ENCODE data around the gene TPRX2.
"Not testable (repeated sequence)": the region's sequence is repeated elsewhere in the genome, so short reads cannot be mapped to it uniquely, and the experiment has no call there.

Gene TPRX2

GRCh38 chr19:47848425-47848822 lies 10.6 kb upstream of the TPRX2 start:
- H3K4me3 ChIP-seq (replicated peaks; ENCODE audit: low read depth, low read length) = no peak overlapping the region
- no peak for TF ChIP-seq CTCF (IDR thresholded peaks at IDR 0.05; ENCODE audit: low read depth, low read length, missing control alignments)
- no peak for DNase-seq (ENCODE audit: extremely low read depth, low read depth)

- no peak for DNase-seq (ENCODE audit: extremely low read depth, low read depth)
- peak; percentile 66 for TF ChIP-seq CTCF (IDR thresholded peaks at IDR 0.05; ENCODE audit: low read depth, low read length, missing control alignments)
- H3K4me3 ChIP-seq (replicated peaks; ENCODE audit: low read depth, low read length) = no peak overlapping the region
Observed at GRCh38 chr19:47848823-47849473, 10.1 kb upstream of the TPRX2 start.

GRCh38 chr19:47853003-47853402 lies 6.0 kb upstream of the TPRX2 start:
- no peak overlapping the region for H3K4me3 ChIP-seq (replicated peaks; ENCODE audit: low read depth, low read length)
- TF ChIP-seq CTCF (IDR thresholded peaks at IDR 0.05; ENCODE audit: low read depth, low read length, missing control alignments) = no peak
- no peak for DNase-seq (ENCODE audit: extremely low read depth, low read depth)

GRCh38 chr19:47854459-47854858 lies 4.6 kb upstream of the TPRX2 start:
- H3K4me3 ChIP-seq (replicated peaks; ENCODE audit: low read depth, low read length) = no peak overlapping the region
- no peak for DNase-seq (ENCODE audit: extremely low read depth, low read depth)
- TF ChIP-seq CTCF (IDR thresholded peaks at IDR 0.05; ENCODE audit: low read depth, low read length, missing control alignments) = no peak

- not testable (repeated sequence) for DNase-seq (ENCODE audit: extremely low read depth, low read depth)
Observed at GRCh38 chr19:47858231-47858630, 804 bp upstream of the TPRX2 start.

GRCh38 chr19:47859838-47860237 lies 803 bp downstream of the TPRX2 start:
- H3K4me3 ChIP-seq (replicated peaks; ENCODE audit: low read depth, low read length); DNase-seq (ENCODE audit: extremely low read depth, low read depth): not testable (repeated sequence)

More at GRCh38 chr19:47858231-47858630, 804 bp upstream of the TPRX2 start:
- H3K4me3 ChIP-seq (replicated peaks; ENCODE audit: low read depth, low read length) = not testable (repeated sequence)

- TF ChIP-seq CTCF (IDR thresholded peaks at IDR 0.05; ENCODE audit: low read depth, low read length, missing control alignments) = no peak
- no peak overlapping the region for H3K4me3 ChIP-seq (replicated peaks; ENCODE audit: low read depth, low read length)
- no peak for DNase-seq (ENCODE audit: extremely low read depth, low read depth)
Observed at GRCh38 chr19:47860602-47861297, 1.7 kb downstream of the TPRX2 start.

GRCh38 chr19:47861630-47862029 lies 2.6 kb downstream of the TPRX2 start:
- no peak for TF ChIP-seq CTCF (IDR thresholded peaks at IDR 0.05; ENCODE audit: low read depth, low read length, missing control alignments)
- no peak for DNase-seq (ENCODE audit: extremely low read depth, low read depth)
- H3K4me3 ChIP-seq (replicated peaks; ENCODE audit: low read depth, low read length) = no peak overlapping the region

Data from HFF-Myc (cell line).